OCI-LY3 (cell line): Measurements from ENCODE around the gene KRTAP10-8.

ENCODE experiments used
- H2AFZ ChIP-seq: fragments of 200-600, 300-600 bp; shearing (Covaris generic); 2 replicates; pipeline ENCODE4 v1.6.0; 2014; ENCODE audit warnings: antibody characterized with exemption, low read depth, low read length
- H3K27ac ChIP-seq: fragments of 200-600, 300-600 bp; sonication (generic); 2 replicates; pipeline ENCODE4 v1.5.1; 2014; ENCODE audit warnings: mild to moderate bottlenecking, low read length, moderate library complexity, mixed read lengths
- H3K27me3 ChIP-seq: fragments of 200-600, 300-600 bp; sonication (generic); 2 replicates; pipeline ENCODE4 v1.6.1; 2014; ENCODE audit warnings: low read depth, low read length, mixed read lengths
- H3K36me3 ChIP-seq: fragments of 200-600, 300-600 bp; sonication (generic); replicated peaks from 2 replicates; pipeline ENCODE3; 2014; ENCODE audit warnings: low read depth, low read length, mixed read lengths
- H3K4me1 ChIP-seq: fragments of 300-600, 200-600 bp; sonication (generic); 2 replicates; pipeline ENCODE4 v1.6.1; 2014; ENCODE audit warnings: low read length, mixed read lengths
- H3K4me2 ChIP-seq: fragments of 200-600, 300-600 bp; sonication (generic); 2 replicates; pipeline ENCODE4 v1.6.1; 2014; ENCODE audit warnings: low read length, mixed read lengths
- H3K4me3 ChIP-seq: fragments of 300-600, 200-600 bp; sonication (generic); 2 replicates; pipeline ENCODE4 v1.5.1; 2014; ENCODE audit warnings: antibody characterized with exemption, mild to moderate bottlenecking, low read length, moderate library complexity
- H3K79me2 ChIP-seq: fragments of 300-600, 200-600 bp; shearing (Covaris generic); 2 replicates; pipeline ENCODE4 v1.6.1; 2014; ENCODE audit warnings: mild to moderate bottlenecking, low read length, mixed read lengths
- H3K9ac ChIP-seq: fragments of 300-600, 200-600 bp; shearing (Covaris generic); 2 replicates; pipeline ENCODE4 v1.6.0; 2014; ENCODE audit warnings: mild to moderate bottlenecking, low read length, moderate library complexity
- H3K9me3 ChIP-seq: fragments of 200-600, 300-600 bp; shearing (Covaris generic); 2 replicates; pipeline ENCODE4 v1.6.1; 2014; ENCODE audit warnings: low read length, mixed read lengths; ENCODE audit not compliant: insufficient read depth
- H4K20me1 ChIP-seq: fragments of 200-600, 300-600 bp; sonication (generic); 2 replicates; pipeline ENCODE4 v1.6.1; 2016; ENCODE audit warnings: low read length, mixed read lengths; ENCODE audit not compliant: insufficient read depth
- CTCF ChIP-seq: fragments of 200-600, 300-600 bp; sonication (generic); IDR thresholded peaks from 2 replicates; pipeline ENCODE4 v1.5.1; 2014; ENCODE audit warnings: antibody characterized with exemption, low read length, low read depth
- EZH2phosphoT487 ChIP-seq: fragments of 200-600 bp; shearing (Covaris generic); IDR thresholded peaks from 2 replicates; pipeline ENCODE4 v1.6.1; 2018; ENCODE audit warnings: antibody characterized with exemption, mixed run types, low read depth

Gene KRTAP10-8

GRCh38 chr21:44653123-44653522, 41.2 kb downstream of the KRTAP10-8 start:
- H3K27me3 ChIP-seq = no peaks in the 10 kb centered on the region
- no peak overlapping the region for H3K27ac ChIP-seq
- TF ChIP-seq CTCF (no peak), EZH2phosphoT487 (no peak)
- no peaks in the 10 kb centered on the region for H3K79me2 ChIP-seq
- H3K4me3 ChIP-seq = no peak overlapping the region
- no peaks in the 10 kb centered on the region for H4K20me1 ChIP-seq
- H3K4me2 ChIP-seq = no peak overlapping the region
- no peak overlapping the region for H2AFZ ChIP-seq
- no peaks in the 10 kb centered on the region for H3K36me3 ChIP-seq
- H3K9me3 ChIP-seq = no peaks in the 10 kb centered on the region
- no peaks in the 10 kb centered on the region for H3K4me1 ChIP-seq
- no peak overlapping the region for H3K9ac ChIP-seq

GRCh38 chr21:44653656-44654575, 42.0 kb downstream of the KRTAP10-8 start:
- no peaks in the 10 kb centered on the region for H4K20me1 ChIP-seq
- H3K27ac ChIP-seq = no peak overlapping the region
- no peaks in the 10 kb centered on the region for H3K36me3 ChIP-seq
- H3K4me1 ChIP-seq = no peaks in the 10 kb centered on the region
- H3K79me2 ChIP-seq = no peaks in the 10 kb centered on the region
- H3K4me2 ChIP-seq = no peak overlapping the region
- no peak overlapping the region for H3K4me3 ChIP-seq
- H3K27me3 ChIP-seq = no peaks in the 10 kb centered on the region
- no peaks in the 10 kb centered on the region for H3K9me3 ChIP-seq
- TF ChIP-seq CTCF (no peak), EZH2phosphoT487 (no peak)
- no peak overlapping the region for H3K9ac ChIP-seq
- no peak overlapping the region for H2AFZ ChIP-seq

GRCh38 chr21:44654576-44655175, 42.8 kb downstream of the KRTAP10-8 start, which contains the start of gene KRTAP12-4:
KRTAP12-4 (minus strand) TSS chr21:44654659; CDS start chr21:44654614, 45 bp downstream.
- Histone ChIP-seq H3K27me3 (no peaks in the 10 kb centered on the region), H3K9me3 (no peaks in the 10 kb centered on the region), H4K20me1 (no peaks in the 10 kb centered on the region), H3K27ac (no peak within 1 kb of the TSS), H3K79me2 (no peaks in the 10 kb centered on the region), H3K36me3 (no peaks in the 10 kb centered on the region), H3K4me1 (no peaks in the 10 kb centered on the region), H3K4me3 (no peak within 1 kb of the TSS), H3K9ac (no peak within 1 kb of the TSS), H3K4me2 (no peak within 1 kb of the TSS), H2AFZ (no peak within 1 kb of the TSS)
- TF ChIP-seq EZH2phosphoT487 = no peak
- no peak for TF ChIP-seq CTCF

GRCh38 chr21:44656868-44657267, 45.0 kb downstream of the KRTAP10-8 start:
- no peak overlapping the region for H3K4me2 ChIP-seq
- no peak overlapping the region for H3K27ac ChIP-seq
- no peaks in the 10 kb centered on the region for H3K79me2 ChIP-seq
- H3K27me3 ChIP-seq = no peaks in the 10 kb centered on the region
- no peak overlapping the region for H2AFZ ChIP-seq
- H3K4me1 ChIP-seq = no peaks in the 10 kb centered on the region
- no peaks in the 10 kb centered on the region for H3K36me3 ChIP-seq
- TF ChIP-seq EZH2phosphoT487 (no peak), CTCF (no peak)
- no peak overlapping the region for H3K9ac ChIP-seq
- H4K20me1 ChIP-seq = no peaks in the 10 kb centered on the region
- H3K9me3 ChIP-seq = no peaks in the 10 kb centered on the region
- no peak overlapping the region for H3K4me3 ChIP-seq
